Trophoblast cell (in vitro differentiated cells and primary cell): ENCODE results near the gene BBS9.

Experiments used
- DNase-seq, 2 donors: peaks; one replicate each; pipeline ENCODE4 v3.0.0-alpha.2; 2016
- H2AFZ ChIP-seq: 2 replicates; pipeline ENCODE4 v1.6.1; 2013; ENCODE audit warnings: low read length, moderate library complexity, mild to moderate bottlenecking; ENCODE audit not compliant: insufficient read depth, poor library complexity
- H2AK5ac ChIP-seq: 2 replicates; pipeline ENCODE4 v1.6.1; 2013; ENCODE audit warnings: mild to moderate bottlenecking, low read length
- H2BK120ac ChIP-seq: 2 replicates; pipeline ENCODE4 v1.6.1; 2013; ENCODE audit warnings: low read length, mild to moderate bottlenecking, moderate library complexity; ENCODE audit not compliant: insufficient read depth, poor library complexity
- H2BK12ac ChIP-seq: 2 replicates; pipeline ENCODE4 v1.6.1; 2013; ENCODE audit warnings: mild to moderate bottlenecking, low read length, moderate library complexity
- H2BK5ac ChIP-seq: 2 replicates; pipeline ENCODE4 v1.6.1; 2013; ENCODE audit warnings: low read length, low read depth, moderate library complexity, mild to moderate bottlenecking; ENCODE audit not compliant: poor library complexity
- H3K14ac ChIP-seq: 2 replicates; pipeline ENCODE4 v1.6.1; 2013; ENCODE audit warnings: mild to moderate bottlenecking, low read length
- H3K18ac ChIP-seq: 2 replicates; pipeline ENCODE4 v1.6.1; 2013; ENCODE audit warnings: mild to moderate bottlenecking, low read length
- H3K23ac ChIP-seq: 2 replicates; pipeline ENCODE4 v1.6.1; 2013; ENCODE audit warnings: low read length
- H3K27ac ChIP-seq: 2 replicates; pipeline ENCODE4 v1.5.1; 2013; ENCODE audit warnings: low read depth, mild to moderate bottlenecking, inconsistent platforms, low read length, moderate library complexity
- H3K27me3 ChIP-seq: 2 replicates; pipeline ENCODE4 v1.6.1; 2013; ENCODE audit warnings: inconsistent platforms, mild to moderate bottlenecking, low read length, moderate library complexity; ENCODE audit not compliant: insufficient read depth
- H3K36me3 ChIP-seq, 2 experiments: 1 replicate in 1 of 2; 2 replicates in 1 of 2; pipeline ENCODE4 v1.6.1; 2013; ENCODE audit warnings: low read length in 2 of 2, mild to moderate bottlenecking in 2 of 2, moderate library complexity in 1 of 2; ENCODE audit not compliant: insufficient read depth in 2 of 2, control insufficient read depth in 1 of 2
- H3K4ac ChIP-seq: 2 replicates; pipeline ENCODE4 v1.6.1; 2013; ENCODE audit warnings: low read depth, mild to moderate bottlenecking, low read length, moderate library complexity
- H3K4me1 ChIP-seq, 2 experiments: 1 replicate in 1 of 2; 2 replicates in 1 of 2; pipeline ENCODE4 v1.6.1; 2013; ENCODE audit warnings: low read length in 2 of 2, mild to moderate bottlenecking in 2 of 2, moderate library complexity in 1 of 2; ENCODE audit not compliant: insufficient read depth in 2 of 2, control insufficient read depth in 1 of 2
- H3K4me2 ChIP-seq: 2 replicates; pipeline ENCODE4 v1.6.1; 2013; ENCODE audit warnings: inconsistent platforms, mild to moderate bottlenecking, low read length, moderate library complexity
- H3K4me3 ChIP-seq: 2 replicates; pipeline ENCODE4 v1.5.1; 2013; ENCODE audit warnings: mild to moderate bottlenecking, low read depth, low read length, inconsistent platforms
- H3K79me1 ChIP-seq: one replicate; pipeline ENCODE4 v1.6.1; 2013; ENCODE audit warnings: low read length
- H3K79me2 ChIP-seq: 2 replicates; pipeline ENCODE4 v1.6.1; 2013; ENCODE audit warnings: low read length, mild to moderate bottlenecking; ENCODE audit not compliant: control insufficient read depth, insufficient read depth, poor library complexity
- H3K9ac ChIP-seq: 2 replicates; pipeline ENCODE4 v1.6.1; 2013; ENCODE audit warnings: mild to moderate bottlenecking, low read length
- H3K9me3 ChIP-seq: 2 replicates; pipeline ENCODE4 v1.6.1; 2013; ENCODE audit warnings: low read depth, mild to moderate bottlenecking, control low read depth, inconsistent platforms, low read length; ENCODE audit not compliant: insufficient read depth
- H4K12ac ChIP-seq: 2 replicates; pipeline ENCODE4 v1.6.1; 2013; ENCODE audit warnings: low read depth, mild to moderate bottlenecking, low read length, moderate library complexity
- H4K8ac ChIP-seq: 2 replicates; pipeline ENCODE4 v1.6.1; 2013; ENCODE audit warnings: low read depth, mild to moderate bottlenecking, low read length, moderate library complexity
- H4K91ac ChIP-seq: one replicate; pipeline ENCODE4 v1.6.1; 2013; ENCODE audit warnings: low read depth, mild to moderate bottlenecking, low read length, moderate library complexity
- WGBS: extraction: QIAGEN DNeasy Blood & Tissue Kit; methylation state at CpG from one replicate; pipeline ENCODE4 v1.1.7; 2013; ENCODE audit warnings: missing lambda C conversion rate; ENCODE audit not compliant: insufficient read length, insufficient coverage; ENCODE audit errors: extremely low coverage; 5-methylcytosine and 5-hydroxymethylcytosine counted together

The BBS9 gene

GRCh38 chr7:33421429-33421828 is 292.1 kb downstream of the BBS9 start:
- no CpG with 5 or more reads among the region's 1 CpG for WGBS
- DNase-seq: no peak
- no peaks in the 10 kb centered on the region for H3K79me1 ChIP-seq

GRCh38 chr7:33422141-33422540 is 292.8 kb downstream of the BBS9 start:
- Histone ChIP-seq H3K79me2 (no peaks in the 10 kb centered on the region), H4K91ac (no peak overlapping the region), H3K4me3 (no peak overlapping the region), H3K27ac (no peak overlapping the region), H3K4me2 (no peak overlapping the region), H3K23ac (no peak overlapping the region), H2BK5ac (no peak overlapping the region), H3K36me3 (no peaks in the 10 kb centered on the region), H2BK12ac (no peak overlapping the region), H2BK120ac (no peak overlapping the region), H3K4me1 (peaks cover 3 to 4% of the 10 kb centered on the region in 2 experiments), H3K9me3 (peaks cover 1% of the 10 kb centered on the region), H4K12ac (no peak overlapping the region), H4K8ac (no peak overlapping the region), H3K79me1 (no peaks in the 10 kb centered on the region), H3K4ac (no peak overlapping the region), H3K27me3 (no peaks in the 10 kb centered on the region), H3K14ac (no peak overlapping the region), H3K18ac (no peak overlapping the region), H2AFZ (no peak overlapping the region), H2AK5ac (no peak overlapping the region), H3K9ac (no peak overlapping the region)
- no peak for DNase-seq
- WGBS: no CpG with 5 or more reads among the region's 2 CpGs

More at GRCh38 chr7:33421429-33421828, 292.1 kb downstream of the BBS9 start:
- H2BK12ac ChIP-seq: no peak overlapping the region
- H4K8ac ChIP-seq: no peak overlapping the region
- H3K27me3 ChIP-seq: no peaks in the 10 kb centered on the region
- H3K14ac ChIP-seq: no peak overlapping the region
- no peak overlapping the region for H2AFZ ChIP-seq
- peaks cover 1% of the 10 kb centered on the region for H3K9me3 ChIP-seq
- no peak overlapping the region for H3K4me3 ChIP-seq
- H3K27ac ChIP-seq: no peak overlapping the region
- H2BK120ac ChIP-seq: no peak overlapping the region
- no peaks in the 10 kb centered on the region for H3K36me3 ChIP-seq
- no peaks in the 10 kb centered on the region for H3K79me2 ChIP-seq
- no peak overlapping the region for H3K23ac ChIP-seq
- no peak overlapping the region for H3K4me2 ChIP-seq
- no peak overlapping the region for H4K12ac ChIP-seq
- H2BK5ac ChIP-seq: no peak overlapping the region
- no peak overlapping the region for H4K91ac ChIP-seq
- no peak overlapping the region for H3K18ac ChIP-seq
- peaks cover 3 to 4% of the 10 kb centered on the region in 2 experiments for H3K4me1 ChIP-seq
- H3K4ac ChIP-seq: no peak overlapping the region
- H3K9ac ChIP-seq: no peak overlapping the region
- no peak overlapping the region for H2AK5ac ChIP-seq

GRCh38 chr7:33422825-33423645 is 293.7 kb downstream of the BBS9 start:
- Histone ChIP-seq H3K18ac (no peak overlapping the region), H2BK5ac (no peak overlapping the region), H2BK120ac (no peak overlapping the region), H3K9ac (no peak overlapping the region), H2BK12ac (no peak overlapping the region), H3K79me1 (no peaks in the 10 kb centered on the region), H3K27ac (no peak overlapping the region), H3K36me3 (no peaks in the 10 kb centered on the region), H2AK5ac (no peak overlapping the region), H3K79me2 (no peaks in the 10 kb centered on the region), H3K4ac (no peak overlapping the region), H3K14ac (no peak overlapping the region), H3K27me3 (no peaks in the 10 kb centered on the region), H3K4me1 (peaks cover 3 to 4% of the 10 kb centered on the region in 2 experiments), H4K12ac (no peak overlapping the region), H4K91ac (no peak overlapping the region), H3K9me3 (peaks cover 1% of the 10 kb centered on the region), H2AFZ (no peak overlapping the region), H3K23ac (no peak overlapping the region), H4K8ac (no peak overlapping the region), H3K4me3 (no peak overlapping the region), H3K4me2 (no peak overlapping the region)
- DNase-seq: no peak
- WGBS: no CpG with 5 or more reads among the region's 8 CpGs

GRCh38 chr7:33423646-33424020 is 294.3 kb downstream of the BBS9 start:
- H3K4ac ChIP-seq: no peak overlapping the region
- WGBS: no CpG with 5 or more reads among the region's 1 CpG
- H2AK5ac ChIP-seq: no peak overlapping the region
- no peak overlapping the region for H4K91ac ChIP-seq
- H4K12ac ChIP-seq: no peak overlapping the region
- no peaks in the 10 kb centered on the region for H3K79me2 ChIP-seq
- H3K23ac ChIP-seq: no peak overlapping the region
- H3K4me2 ChIP-seq: no peak overlapping the region
- no peaks in the 10 kb centered on the region for H3K79me1 ChIP-seq
- H3K27ac ChIP-seq: no peak overlapping the region
- H4K8ac ChIP-seq: no peak overlapping the region
- H3K4me3 ChIP-seq: no peak overlapping the region
- H2BK5ac ChIP-seq: no peak overlapping the region
- H3K36me3 ChIP-seq: no peaks in the 10 kb centered on the region
- no peak overlapping the region for H3K14ac ChIP-seq
- peak in 1 of 2 donors; percentile 51 for DNase-seq
- no peaks in the 10 kb centered on the region for H3K27me3 ChIP-seq
- peaks cover 1% of the 10 kb centered on the region for H3K9me3 ChIP-seq
- no peak overlapping the region for H3K9ac ChIP-seq
- H3K18ac ChIP-seq: no peak overlapping the region
- H2BK12ac ChIP-seq: no peak overlapping the region
- H2BK120ac ChIP-seq: no peak overlapping the region
- H2AFZ ChIP-seq: no peak overlapping the region
- peaks cover 3 to 4% of the 10 kb centered on the region in 2 experiments for H3K4me1 ChIP-seq
